MM.1S (cell line): ENCODE data around the gene MBP.

Experiments used
- DNase-seq: peaks from one replicate; pipeline ENCODE4 v3.0.0-alpha.2; 2015
- H2AFZ ChIP-seq: fragments of 300-600 bp; sonication (generic); 2 replicates; pipeline ENCODE4 v1.6.0; 2016; ENCODE audit warnings: antibody characterized with exemption, low read length
- H3F3A ChIP-seq: fragments of 300-600 bp; sonication (generic); 2 replicates; pipeline ENCODE4 v1.6.1; 2016; ENCODE audit warnings: mild to moderate bottlenecking, antibody characterized with exemption, low read length, moderate library complexity, mixed read lengths; ENCODE audit not compliant: insufficient read depth
- H3K27ac ChIP-seq: fragments of 300-600 bp; sonication (generic); 2 replicates; pipeline ENCODE4 v1.5.1; 2016; ENCODE audit warnings: mild to moderate bottlenecking, low read length
- H3K27me3 ChIP-seq: fragments of 300-600 bp; sonication (generic); replicated peaks from 2 replicates; pipeline ENCODE4 v1.6.0; 2016; ENCODE audit warnings: low read length; ENCODE audit not compliant: insufficient read depth
- H3K36me3 ChIP-seq: fragments of 300-600 bp; sonication (generic); replicated peaks from 2 replicates; pipeline ENCODE4 v1.6.1; 2016; ENCODE audit warnings: mild to moderate bottlenecking, low read length, mixed read lengths; ENCODE audit not compliant: insufficient read depth
- H3K4me1 ChIP-seq: fragments of 300-600 bp; sonication (generic); 2 replicates; pipeline ENCODE4 v1.6.1; 2016; ENCODE audit warnings: low read length, mixed read lengths
- H3K4me2 ChIP-seq: fragments of 300-600 bp; sonication (generic); 2 replicates; pipeline ENCODE4 v1.6.0; 2016; ENCODE audit warnings: low read depth, low read length
- H3K4me3 ChIP-seq: fragments of 300-600 bp; sonication (generic); 2 replicates; pipeline ENCODE4 v1.5.1; 2016; ENCODE audit warnings: low read length, mixed read lengths
- H3K79me2 ChIP-seq: fragments of 300-600 bp; sonication (generic); 2 replicates; pipeline ENCODE4 v1.6.1; 2016; ENCODE audit warnings: mixed run types, low read length, mixed read lengths
- H3K9ac ChIP-seq: fragments of 300-600 bp; sonication (generic); 2 replicates; pipeline ENCODE4 v1.6.1; 2016; ENCODE audit warnings: low read length, mixed read lengths
- H3K9me2 ChIP-seq: fragments of 300-600 bp; sonication (generic); replicated peaks from 2 replicates; pipeline ENCODE4 v1.6.1; 2016; ENCODE audit warnings: mild to moderate bottlenecking, low read length, mixed read lengths; ENCODE audit not compliant: insufficient read depth
- H3K9me3 ChIP-seq: fragments of 300-600 bp; sonication (generic); replicated peaks from 2 replicates; pipeline ENCODE4 v1.6.1; 2016; ENCODE audit warnings: mild to moderate bottlenecking, low read length, mixed read lengths; ENCODE audit not compliant: insufficient read depth
- H4K20me1 ChIP-seq: fragments of 300-600 bp; sonication (generic); 2 replicates; pipeline ENCODE4 v1.6.1; 2016; ENCODE audit warnings: mild to moderate bottlenecking, low read length, moderate library complexity, mixed read lengths; ENCODE audit not compliant: insufficient read depth
- CTCF ChIP-seq: fragments of 300-600 bp; sonication (generic); IDR thresholded peaks from 2 replicates; pipeline ENCODE4 v1.5.1; 2016; ENCODE audit warnings: antibody characterized with exemption, low read length, mixed read lengths
- EZH2 ChIP-seq: fragments of 300-600 bp; sonication (generic); optimal IDR thresholded peaks from 2 replicates; pipeline ENCODE3; 2017; ENCODE audit warnings: low read depth, mild to moderate bottlenecking, antibody characterized with exemption, low read length, mixed read lengths
- EZH2phosphoT487 ChIP-seq: fragments of 300-600 bp; sonication (generic); IDR thresholded peaks from 2 replicates; pipeline ENCODE4 v1.6.1; 2018; ENCODE audit warnings: antibody characterized with exemption, low read length

MBP gene

GRCh38 chr18:77071061-77071460 lies 61.5 kb downstream of the MBP start:
- no peak overlapping the region for H3K27ac ChIP-seq
- no peaks in the 10 kb centered on the region for H3F3A ChIP-seq
- TF ChIP-seq CTCF (no peak), EZH2phosphoT487 (no peak), EZH2 (no peak)
- no peaks in the 10 kb centered on the region for H3K79me2 ChIP-seq
- H3K9me2 ChIP-seq: no peaks in the 10 kb centered on the region
- H3K9me3 ChIP-seq: no peaks in the 10 kb centered on the region
- H4K20me1 ChIP-seq: no peaks in the 10 kb centered on the region
- no peaks in the 10 kb centered on the region for H3K27me3 ChIP-seq
- no peak overlapping the region for H3K4me3 ChIP-seq
- H3K36me3 ChIP-seq: no peaks in the 10 kb centered on the region
- H3K4me2 ChIP-seq: no peak overlapping the region
- DNase-seq: no peak
- H3K4me1 ChIP-seq: peaks cover 4% of the 10 kb centered on the region
- H2AFZ ChIP-seq: no peak overlapping the region
- no peak overlapping the region for H3K9ac ChIP-seq

- Histone ChIP-seq H3K9ac (no peak overlapping the region), H3K79me2 (no peaks in the 10 kb centered on the region), H3K36me3 (no peaks in the 10 kb centered on the region), H3F3A (no peaks in the 10 kb centered on the region), H3K9me2 (no peaks in the 10 kb centered on the region), H3K27me3 (no peaks in the 10 kb centered on the region), H3K4me1 (peaks cover 8% of the 10 kb centered on the region), H3K4me2 (no peak overlapping the region), H4K20me1 (no peaks in the 10 kb centered on the region), H3K4me3 (no peak overlapping the region), H2AFZ (no peak overlapping the region), H3K9me3 (no peaks in the 10 kb centered on the region), H3K27ac (no peak overlapping the region)
- DNase-seq: no peak
- TF ChIP-seq EZH2phosphoT487 (no peak), CTCF (no peak), EZH2 (no peak)
These were observed 62.0 kb downstream of the MBP start for GRCh38 chr18:77070627-77071026.

DNA sequence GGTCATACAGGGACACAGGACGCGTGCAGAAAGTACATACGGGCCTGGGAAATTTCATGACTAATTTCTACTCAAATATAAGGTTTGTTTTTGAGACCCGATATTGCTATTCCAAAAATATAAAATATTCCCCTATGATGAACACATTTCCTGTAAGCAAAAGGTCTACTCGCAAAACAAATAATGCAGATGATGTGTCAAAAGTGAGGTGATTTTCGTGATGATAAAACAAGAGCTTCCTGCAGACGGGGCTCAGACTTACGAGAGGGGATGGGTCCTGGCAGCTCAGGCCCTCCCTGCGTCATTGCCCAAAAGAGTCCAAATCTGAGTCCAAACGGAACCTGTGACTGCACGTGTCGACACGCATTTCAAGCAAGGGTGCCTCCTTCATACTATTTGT lies 62.7 kb downstream of the MBP start:
- Histone ChIP-seq H3K27me3 (no peaks in the 10 kb centered on the region), H3K4me1 (peaks cover 14% of the 10 kb centered on the region), H3K27ac (no peak overlapping the region), H4K20me1 (no peaks in the 10 kb centered on the region), H3K36me3 (no peaks in the 10 kb centered on the region), H3K9ac (no peak overlapping the region), H3K9me3 (no peaks in the 10 kb centered on the region), H3K79me2 (no peaks in the 10 kb centered on the region), H3K4me2 (no peak overlapping the region), H3F3A (no peaks in the 10 kb centered on the region), H2AFZ (no peak overlapping the region), H3K4me3 (no peak overlapping the region), H3K9me2 (no peaks in the 10 kb centered on the region)
- DNase-seq: no peak
- no peak for TF ChIP-seq CTCF
- no peak for TF ChIP-seq EZH2
- TF ChIP-seq EZH2phosphoT487: no peak
